ENCODE measurements around the gene RUNX2. TPM values are rescaled to one million over a fixed set of nuclear protein-coding genes. Genes with fewer than 3 reads are reported as not detected.

The RUNX2 gene
- total and polyA plus RNA-seq, 2 of the 8 experiments (the other 6 are each of a cell fraction or from before 2014, with no cell fraction given): 0.26 to 1.2 TPM

GRCh38 chr6:45537539-45537938, 209.4 kb downstream of the RUNX2 start:
- Histone ChIP-seq H3K9me3 (ENCODE audit: insufficient read depth in 2 of 2, low read depth in 1 of 2, low read length in 1 of 2) (no peaks in the 10 kb centered on the region), H3K4ac (replicated peaks; ENCODE audit: insufficient read length, low read depth, low read length) (no peak overlapping the region), H2BK12ac (ENCODE audit: low read depth, low read length) (no peak overlapping the region), H3K27me3 (replicated peaks in 1 of 4; ENCODE audit: control insufficient read depth in 3 of 4, extremely low read depth in 1 of 4, insufficient read depth in 3 of 4, low read length in 3 of 4) (no peaks in the 10 kb centered on the region), H3K79me2 (ENCODE audit: control insufficient read depth in 1 of 2, insufficient read depth in 2 of 2, low read length in 2 of 2) (no peaks in the 10 kb centered on the region), H2AK5ac (ENCODE audit: low read depth, low read length) (no peak overlapping the region), H2BK15ac (ENCODE audit: low read length) (no peak overlapping the region), H2BK20ac (ENCODE audit: low read length) (no peak overlapping the region), H2BK120ac (replicated peaks; ENCODE audit: low read depth, low read length) (no peak overlapping the region), H4K5ac (ENCODE audit: insufficient read length, low read depth, low read length) (no peak overlapping the region), H3K18ac (ENCODE audit: extremely low read depth, low read length) (no peak overlapping the region), H4K20me1 (replicated peaks in 1 of 2; ENCODE audit: control insufficient read depth in 1 of 2, insufficient read depth in 2 of 2, low read length in 2 of 2) (no peaks in the 10 kb centered on the region), H3K4me2 (ENCODE audit: insufficient read depth in 1 of 2, low read depth in 2 of 2, low read length in 2 of 2) (no peak overlapping the region), H3K56ac (replicated peaks; ENCODE audit: insufficient read length, low read depth, low read length) (no peak overlapping the region), H3K23ac (ENCODE audit: insufficient read length) (no peak overlapping the region), H3K23me2 (ENCODE audit: low read depth, low read length) (no peaks in the 10 kb centered on the region), H3K4me3 (ENCODE audit: extremely low read depth in 1 of 4, insufficient read depth in 2 of 4, low read depth in 3 of 4, low read length in 4 of 4) (no peak overlapping the region), H3K36me3 (ENCODE audit: control insufficient read depth in 2 of 4, insufficient read depth in 4 of 4, low read length in 3 of 4) (no peaks in the 10 kb centered on the region; a peak in 1 of 8 replicates), H3K9ac (replicated peaks in 1 of 4; ENCODE audit: extremely low read depth in 1 of 4, low read depth in 3 of 4, low read length in 3 of 4) (no peak overlapping the region), H4K91ac (replicated peaks; ENCODE audit: insufficient read length, low read length) (no peak overlapping the region), H4K8ac (ENCODE audit: extremely low read depth, insufficient read depth, low read length) (no peak overlapping the region), H2AFZ (ENCODE audit: low read length) (no peak overlapping the region), H3K79me1 (ENCODE audit: low read depth, low read length) (no peaks in the 10 kb centered on the region), H3K4me1 (replicated peaks in 1 of 4; ENCODE audit: control insufficient read depth in 3 of 4, insufficient read depth in 4 of 4, low read length in 3 of 4) (peaks cover 0 to 3% (median 2%) of the 10 kb centered on the region in 4 experiments; a peak in 1 of 7 replicates), H3K14ac (ENCODE audit: insufficient read length) (no peak overlapping the region), H3K27ac (ENCODE audit: low read depth, low read length) (no peak overlapping the region), H2BK5ac (ENCODE audit: low read depth, low read length) (no peak overlapping the region)
- DNase-seq (ENCODE audit: low read depth in 1 of 2, low spot score in 2 of 2) (no peak), FAIRE-seq (no peak)
- POLR2A ChIA-PET (ENCODE audit: partially characterized antibody): no interaction called here
- WGBS, 2 experiments (ENCODE audit: extremely low coverage in 1 of 2, insufficient coverage in 1 of 2, insufficient read length in 1 of 2, insufficient replicate concordance in 2 of 2, low coverage in 1 of 2, low lambda C conversion rate in 2 of 2, missing lambda C conversion rate in 1 of 2): 93% methylated on average over 6 of the region's 6 CpGs; no CpG with 5 or more reads in 1 of the 2 experiments
- CTCF ChIA-PET (ENCODE audit: partially characterized antibody): interaction anchor here (1.1 kb wide), 1 partner anchor 19 kb away, joined by 3 read pairs; no protein-coding TSS in a partner anchor
- TF ChIP-seq, protein P1, sequence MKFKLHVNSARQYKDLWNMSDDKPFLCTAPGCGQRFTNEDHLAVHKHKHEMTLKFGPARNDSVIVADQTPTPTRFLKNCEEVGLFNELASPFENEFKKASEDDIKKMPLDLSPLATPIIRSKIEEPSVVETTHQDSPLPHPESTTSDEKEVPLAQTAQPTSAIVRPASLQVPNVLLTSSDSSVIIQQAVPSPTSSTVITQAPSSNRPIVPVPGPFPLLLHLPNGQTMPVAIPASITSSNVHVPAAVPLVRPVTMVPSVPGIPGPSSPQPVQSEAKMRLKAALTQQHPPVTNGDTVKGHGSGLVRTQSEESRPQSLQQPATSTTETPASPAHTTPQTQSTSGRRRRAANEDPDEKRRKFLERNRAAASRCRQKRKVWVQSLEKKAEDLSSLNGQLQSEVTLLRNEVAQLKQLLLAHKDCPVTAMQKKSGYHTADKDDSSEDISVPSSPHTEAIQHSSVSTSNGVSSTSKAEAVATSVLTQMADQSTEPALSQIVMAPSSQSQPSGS (IDR thresholded peaks at IDR 0.05; ENCODE audit: low read length): no peak
- no peak for TF ChIP-seq JUN (IDR thresholded peaks at IDR 0.05; ENCODE audit: low read depth, low read length)
- TF ChIP-seq TAF1 (IDR thresholded peaks at IDR 0.05; ENCODE audit: low read depth, low read length): no peak
- TF ChIP-seq SP2 (IDR thresholded peaks at IDR 0.05; ENCODE audit: low read length): no peak
- TF ChIP-seq FOSL1 (IDR thresholded peaks at IDR 0.05; ENCODE audit: insufficient read depth, low read depth, low read length): no peak
- TF ChIP-seq CHD1 (IDR thresholded peaks at IDR 0.05; ENCODE audit: low read depth, low read length): no peak
- TF ChIP-seq TCF12 (IDR thresholded peaks at IDR 0.05; ENCODE audit: low read depth, low read length): no peak
- no peak for TF ChIP-seq TAF7 (optimal IDR thresholded peaks at IDR 0.05; ENCODE audit: borderline replicate concordance, low read depth, low read length)
- no peak for TF ChIP-seq SP4 (IDR thresholded peaks at IDR 0.05; ENCODE audit: low read length)
- TF ChIP-seq POLR2A (IDR thresholded peaks at IDR 0.05; ENCODE audit: control extremely low read depth in 1 of 2, low read depth in 2 of 2, low read length in 2 of 2): no peak
- TF ChIP-seq EZH2 (IDR thresholded peaks at IDR 0.05; ENCODE audit: low read depth, low read length, severe bottlenecking): no peak
- TF ChIP-seq SIX5 (IDR thresholded peaks at IDR 0.05; ENCODE audit: low read depth, low read length): no peak
- TF ChIP-seq RBBP5 (IDR thresholded peaks at IDR 0.05; ENCODE audit: borderline replicate concordance, low read depth, low read length): no peak
- TF ChIP-seq RAD21 (IDR thresholded peaks at IDR 0.05 in 1 of 2, conservative IDR thresholded peaks at IDR 0.05 in 1 of 2; ENCODE audit: low read depth in 2 of 2, low read length in 2 of 2): no peak

Measured in H1 (cell line).